Stimulated activated CD4-positive, alpha-beta T cell treated with anti-CD3 and anti-CD28 coated beads, Interleukin-12 subunit alpha, Interleukin-12 subunit beta, amount 100 ng/mL, for 4 hours (primary cell): ENCODE results near the gene RBM15.

Experiments used
- DNase-seq: peaks from one replicate; pipeline ENCODE4 v3.0.0-alpha.2; 2020

Gene RBM15

GRCh38 chr1:110355321-110355720 is 16.1 kb downstream of the RBM15 start:
- no peak for DNase-seq

- DNase-seq = no peak
These were observed 17.2 kb downstream of the RBM15 start for GRCh38 chr1:110356379-110356778.

GRCh38 chr1:110360431-110360830 is 21.3 kb downstream of the RBM15 start:
- no peak for DNase-seq

DNA sequence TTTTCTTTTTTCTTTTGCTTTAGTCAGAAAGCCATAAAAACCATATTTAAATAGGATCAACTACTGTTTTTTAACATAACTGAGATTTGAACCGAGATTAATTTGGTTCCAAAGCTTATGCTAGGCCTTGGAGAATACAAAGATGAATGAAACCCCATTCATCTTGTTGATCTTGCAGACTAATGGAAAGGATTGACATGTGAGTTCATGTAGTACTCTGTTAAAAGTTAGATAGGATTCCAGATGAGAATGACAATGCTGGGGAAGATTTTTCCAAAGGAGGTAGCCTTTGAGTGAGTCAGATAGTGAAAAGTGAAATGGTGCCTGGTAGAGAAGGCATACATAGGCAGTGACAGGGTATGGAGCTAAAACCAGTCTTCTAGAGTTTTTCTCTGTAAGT is 22.7 kb downstream of the RBM15 start:
- no peak for DNase-seq

GRCh38 chr1:110364221-110364620 is 25.0 kb downstream of the RBM15 start:
- no peak for DNase-seq

- no peak for DNase-seq
These were observed 31.6 kb downstream of the RBM15 start for GRCh38 chr1:110370827-110371226.

GRCh38 chr1:110375490-110375889 is 36.3 kb downstream of the RBM15 start:
- no peak for DNase-seq

DNA sequence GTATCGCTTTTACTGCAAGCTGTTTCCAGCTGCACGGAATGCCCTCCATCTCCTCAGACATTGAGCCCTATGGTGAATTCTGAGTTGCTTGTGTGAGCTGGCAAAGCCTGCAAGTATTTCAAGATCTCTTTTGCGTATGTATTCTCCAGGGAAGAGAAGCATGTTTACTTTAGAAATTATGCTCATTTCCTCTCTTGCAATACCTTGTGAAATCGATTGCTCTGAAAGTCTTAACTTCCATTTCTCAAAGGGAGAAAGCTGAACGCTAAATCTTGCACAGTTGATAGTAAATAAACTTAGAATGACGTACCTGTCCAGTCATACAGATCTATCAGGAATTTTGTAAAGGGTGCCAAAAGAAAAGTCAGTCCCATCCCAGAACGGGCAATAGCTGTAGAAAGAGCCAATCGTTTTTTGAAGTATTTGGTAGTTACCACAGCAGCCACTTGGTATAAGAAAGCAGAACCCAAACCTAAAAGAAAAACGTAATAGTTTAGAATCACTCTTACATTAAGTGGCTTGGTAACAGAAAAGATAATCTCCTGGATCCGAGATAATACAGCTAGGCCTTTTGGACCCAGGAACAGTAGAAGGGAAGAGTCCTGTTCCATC is 41.6 kb downstream of the RBM15 start:
- DNase-seq = no peak

- no peak for DNase-seq
These were observed 44.2 kb downstream of the RBM15 start for GRCh38 chr1:110383251-110383990.

- no peak for DNase-seq
These were observed 45.6 kb downstream of the RBM15 start for GRCh38 chr1:110384581-110385321.

DNA sequence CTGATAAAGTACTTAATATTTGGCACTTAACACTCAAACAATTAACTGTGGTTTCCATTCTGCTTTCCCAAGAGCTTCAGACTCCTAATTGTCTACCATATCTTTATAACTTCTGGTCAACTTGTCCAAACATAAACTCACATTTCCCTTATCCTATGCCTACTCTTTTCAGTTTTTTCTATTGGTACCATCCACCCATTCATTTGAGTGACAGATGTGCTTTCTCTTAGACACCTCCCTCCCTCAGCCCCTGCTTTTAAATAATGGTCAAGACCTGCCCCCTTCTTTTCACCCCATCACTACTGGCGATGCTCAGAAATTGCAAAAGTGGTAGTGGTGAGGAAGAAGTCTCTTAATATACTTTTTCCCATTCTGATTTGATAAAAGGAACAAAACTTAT is 46.2 kb downstream of the RBM15 start:
- DNase-seq = no peak

DNA sequence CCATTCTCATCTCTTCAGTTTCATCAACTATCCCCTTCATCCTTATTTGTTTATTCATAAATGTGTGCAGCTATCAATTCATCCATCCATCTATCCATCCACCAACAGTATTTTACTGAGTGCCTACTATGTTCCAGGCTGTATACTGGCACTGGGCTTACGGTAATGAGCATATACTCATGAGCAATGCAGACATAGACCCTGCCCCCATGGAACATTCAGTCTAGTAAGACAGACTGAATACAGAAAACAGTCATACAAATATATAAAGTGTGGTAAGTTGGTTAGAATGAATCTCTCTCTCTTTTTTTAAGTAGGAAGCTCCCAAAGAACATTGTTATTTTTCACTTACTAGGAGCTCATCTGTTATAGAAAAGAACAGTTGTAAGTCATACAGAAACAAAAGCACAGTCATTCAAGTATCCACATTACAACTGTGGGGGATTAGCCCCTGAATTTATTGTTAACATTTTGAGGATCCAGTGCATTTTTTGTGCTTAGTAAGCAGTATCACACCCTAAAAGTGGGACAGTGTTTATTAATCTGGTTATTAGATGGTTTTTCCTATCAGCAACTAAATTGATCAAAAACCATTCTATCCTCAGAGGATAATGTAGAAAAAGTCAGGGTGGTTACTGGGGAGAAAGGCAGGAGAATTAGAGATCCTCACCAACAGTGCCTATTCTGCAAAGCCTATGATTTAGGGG is 48.0 kb downstream of the RBM15 start:
- DNase-seq = no peak

DNA sequence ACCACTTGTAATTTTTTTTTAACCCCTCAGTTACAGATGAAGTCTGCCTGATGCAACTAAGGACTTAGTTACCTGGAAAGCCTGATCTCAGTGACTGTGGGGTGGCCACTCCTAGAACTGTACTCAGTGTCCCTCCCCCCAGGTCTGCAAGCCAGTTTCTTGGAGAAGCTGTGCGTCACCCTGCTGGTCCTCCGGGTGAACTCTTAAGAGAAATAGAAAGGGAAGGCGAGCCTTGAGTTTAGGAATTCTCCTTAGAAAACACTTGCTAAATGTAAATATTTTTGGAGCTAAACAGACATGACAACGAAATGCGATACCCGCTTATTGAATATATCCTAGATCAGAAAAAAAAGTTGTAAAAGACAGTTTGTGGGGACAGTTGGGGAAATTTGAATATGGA is 50.9 kb downstream of the RBM15 start:
- no peak for DNase-seq

DNA sequence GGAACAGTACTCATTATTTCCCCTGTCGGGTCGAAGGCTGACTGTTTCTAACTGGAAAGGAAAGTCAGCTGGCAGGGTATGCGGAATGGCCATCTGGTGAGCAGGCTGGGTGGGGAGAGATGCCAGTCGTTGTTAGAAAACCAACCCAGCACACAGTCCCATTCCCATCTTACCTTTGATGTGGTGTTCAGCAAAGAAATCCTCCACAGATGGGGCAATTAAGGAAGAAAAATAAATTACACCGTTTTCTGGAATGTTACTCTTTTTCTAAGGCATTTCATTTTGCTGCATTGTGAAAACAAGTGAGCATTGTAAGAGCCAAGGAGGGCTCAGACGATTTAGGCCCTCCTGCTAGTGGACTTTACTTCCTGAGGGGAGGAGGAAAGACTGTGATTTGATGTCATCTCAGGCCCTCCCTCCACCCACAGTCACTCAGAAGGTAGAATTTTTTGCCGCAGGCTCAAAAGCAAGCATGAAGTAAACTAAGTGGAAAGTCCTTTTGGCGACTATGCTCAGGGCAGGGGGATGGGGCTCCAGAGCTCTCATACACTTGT is 51.6 kb downstream of the RBM15 start, which contains the start of gene SLC16A4:
Gene SLC16A4, minus strand, starts transcription at position 335 of the 554 bp plus-strand sequence. CDS start 1,703 bp downstream, outside the sequence.
- DNase-seq = no peak

GRCh38 chr1:110393286-110393685 is 54.1 kb downstream of the RBM15 start:
- DNase-seq = no peak

GRCh38 chr1:110393691-110394492 is 54.7 kb downstream of the RBM15 start:
- no peak for DNase-seq

DNA sequence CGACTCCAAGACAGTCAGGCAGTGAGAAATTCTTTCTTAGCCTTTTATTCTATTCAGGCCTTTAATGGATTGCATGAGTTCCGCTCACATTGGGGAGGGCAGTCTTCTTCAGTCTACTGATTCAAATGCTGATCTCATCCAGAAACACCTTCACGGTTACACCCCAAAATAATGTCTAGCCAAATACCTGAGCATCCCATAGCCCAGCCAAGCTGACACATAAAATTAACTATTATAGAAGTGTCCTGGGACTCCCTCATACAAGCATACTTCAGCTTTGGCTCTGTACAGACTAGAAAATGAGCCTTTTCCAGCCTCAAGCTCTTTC is 55.3 kb downstream of the RBM15 start:
- DNase-seq = no peak
